Liver (tissue), 3 donors: Measurements from ENCODE around the gene CDK10.

Experiments used
- ATF3 ChIP-seq: IDR thresholded peaks from 2 replicates; pipeline ENCODE4 v1.6.1; 2016; ENCODE audit warnings: antibody characterized with exemption
- CTCF ChIP-seq: fragments of 150-350 bp; IDR thresholded peaks from 2 replicates; pipeline ENCODE4 v1.5.1; 2017; ENCODE audit warnings: improper control_type of control experiment, low read depth, low read length; ENCODE audit not compliant: missing input control
- MAX ChIP-seq: IDR thresholded peaks from 2 replicates; pipeline ENCODE4 v1.6.1; 2016; ENCODE audit warnings: antibody characterized with exemption
- RAD21 ChIP-seq, 2 donors: IDR thresholded peaks; 2 replicates each; pipeline ENCODE4 v1.6.1; 2016; ENCODE audit warnings: antibody characterized with exemption in 2 of 2, mild to moderate bottlenecking in 2 of 2
- REST ChIP-seq: IDR thresholded peaks from 2 replicates; pipeline ENCODE4 v1.6.1; 2016; ENCODE audit warnings: antibody characterized with exemption, mild to moderate bottlenecking
- RXRA ChIP-seq, 2 donors: IDR thresholded peaks; 2 replicates each; pipeline ENCODE4 v1.6.1; 2017 to 2018; ENCODE audit warnings: antibody characterized with exemption in 2 of 2, mild to moderate bottlenecking in 1 of 2
- SP1 ChIP-seq: IDR thresholded peaks from 2 replicates; pipeline ENCODE4 v1.6.1; 2018; ENCODE audit warnings: antibody characterized with exemption, mild to moderate bottlenecking
- TAF1 ChIP-seq: conservative IDR thresholded peaks from 2 replicates; pipeline ENCODE4 v1.6.1; 2016; ENCODE audit warnings: antibody characterized with exemption, mild to moderate bottlenecking
- ZBTB33 ChIP-seq: IDR thresholded peaks from 2 replicates; pipeline ENCODE4 v1.6.1; 2016; ENCODE audit warnings: antibody characterized with exemption
- donor health status: healthy.
- donor health status: healthy.

GRCh38 chr16:89655062-89655643, 31.3 kb upstream of the CDK10 start:
- TF ChIP-seq MAX, result no peak
- no peak for TF ChIP-seq ZBTB33
- TF ChIP-seq SP1, result no peak
- TF ChIP-seq REST, result no peak
- no peak for TF ChIP-seq CTCF
- no peak for TF ChIP-seq RAD21 (IDR thresholded peaks at IDR 0.05)
- TF ChIP-seq RXRA (IDR thresholded peaks at IDR 0.05), result peak; percentile 4 to 16
- TF ChIP-seq ATF3, result no peak
- no peak for TF ChIP-seq TAF1
